B cell (primary cell): Measurements from ENCODE around the gene VAV2. TPM values are rescaled to one million over a fixed set of nuclear protein-coding genes. Genes with fewer than 3 reads are reported as not detected.

Source experiments
- ATAC-seq: fragments of 200-7000 bp; cut with Tn5 transposase; one replicate; pipeline ENCODE4 v1.10.0; 2021; ENCODE audit warnings: low read depth, mild to moderate bottlenecking, moderate number of reproducible peaks, moderate library complexity
- CTCF ChIA-PET: fragments of 350-600 bp; sonication (Branson Sonifier 250); formaldehyde crosslinking; loops from one replicate; lab custom pipeline; 2021; ENCODE audit warnings: antibody characterized with exemption, inconsistent platforms; lab: Charles Lee
- POLR2A ChIA-PET: fragments of 350-600 bp; sonication (Branson Sonifier 250); formaldehyde crosslinking; loops from one replicate; lab custom pipeline; 2021; ENCODE audit warnings: antibody characterized with exemption; lab: Charles Lee
- DNase-seq: peaks from one replicate; pipeline ENCODE4 v3.0.0; 2013
- H2AFZ ChIP-seq: 2 replicates; pipeline ENCODE4 v1.6.1; 2012; ENCODE audit warnings: mild to moderate bottlenecking, low read depth, low read length; ENCODE audit not compliant: insufficient read depth, poor library complexity, severe bottlenecking
- H3K27ac ChIP-seq, 2 donors: 1 replicate in 1 of 2; 2 replicates in 1 of 2; pipeline ENCODE4 v1.5.1; 2012 to 2013; ENCODE audit warnings: low read length in 2 of 2, mild to moderate bottlenecking in 2 of 2, moderate library complexity in 1 of 2
- H3K27me3 ChIP-seq, 4 experiments: fragments of 200-600 bp in 1 of 4; sonication (generic) in 1 of 4; replicated peaks in 1 of 4; 1 replicate in 2 of 4; 2 replicates in 2 of 4; pipeline versions ENCODE4 v1.6.1 to v1.7.0; 2013 to 2016; ENCODE audit warnings: low read length in 3 of 4, mild to moderate bottlenecking in 2 of 4, mixed read lengths in 1 of 4, moderate library complexity in 1 of 4; ENCODE audit not compliant: insufficient read depth in 4 of 4, control insufficient read depth in 3 of 4; ENCODE audit errors: control extremely low read depth in 1 of 4
- H3K36me3 ChIP-seq, 2 experiments: replicated peaks in 1 of 2; 1 replicate in 1 of 2; 2 replicates in 1 of 2; pipeline versions ENCODE4 v1.6.1 to v1.7.1; 2013; ENCODE audit warnings: low read length in 1 of 2; ENCODE audit not compliant: insufficient read depth in 2 of 2, control insufficient read depth in 1 of 2; ENCODE audit errors: control extremely low read depth in 1 of 2, extremely low read depth in 1 of 2
- H3K4me1 ChIP-seq, 2 donors: fragments of 200-600 bp in 1 of 2; sonication (generic) in 1 of 2; 1 replicate in 1 of 2; 2 replicates in 1 of 2; pipeline versions ENCODE4 v1.5.1 to v1.6.1; 2013 to 2017; ENCODE audit warnings: low read length in 2 of 2; ENCODE audit not compliant: control insufficient read depth in 2 of 2, insufficient read depth in 2 of 2
- H3K4me2 ChIP-seq: replicated peaks from 2 replicates; pipeline ENCODE3; 2012; ENCODE audit warnings: mild to moderate bottlenecking, low read depth, low read length; ENCODE audit not compliant: poor library complexity, severe bottlenecking
- H3K4me3 ChIP-seq, 5 experiments: fragments of 200-600 bp in 1 of 5; sonication (generic) in 1 of 5; 1 replicate in 3 of 5; 2 replicates in 2 of 5; pipeline versions ENCODE4 v1.5.1 to v1.7.0; 2011 to 2016; ENCODE audit warnings: low read length in 4 of 5, mild to moderate bottlenecking in 4 of 5, low read depth in 2 of 5, control low read depth in 1 of 5, moderate library complexity in 1 of 5; ENCODE audit not compliant: insufficient read depth in 1 of 5; ENCODE audit errors: control extremely low read depth in 1 of 5, extremely low read depth in 1 of 5
- H3K79me2 ChIP-seq: fragments of 200-600 bp; sonication (generic); one replicate; pipeline ENCODE4 v1.6.0; 2016; ENCODE audit warnings: low read length; ENCODE audit not compliant: control insufficient read depth, insufficient read depth
- H3K9ac ChIP-seq: fragments of 200-600 bp; sonication (generic); 2 replicates; pipeline ENCODE4 v1.6.1; 2017; ENCODE audit warnings: mild to moderate bottlenecking, low read length, moderate library complexity
- H3K9me3 ChIP-seq, 3 donors: one replicate each; pipeline versions ENCODE4 v1.6.1 to v1.7.1; 2013; ENCODE audit warnings: low read length in 2 of 3; ENCODE audit not compliant: control insufficient read depth in 2 of 3, insufficient read depth in 1 of 3; ENCODE audit errors: control extremely low read depth in 1 of 3
- H4K20me1 ChIP-seq: 2 replicates; pipeline ENCODE4 v1.6.0; 2012; ENCODE audit warnings: mild to moderate bottlenecking, low read length; ENCODE audit not compliant: insufficient read depth, control insufficient read depth, poor library complexity, severe bottlenecking
- H3K27ac Mint-ChIP-seq: one replicate; pipeline ENCODE4 v1.8.0; 2021; ENCODE audit warnings: mixed read lengths
- H3K27me3 Mint-ChIP-seq: one replicate; pipeline ENCODE4 v1.8.0; 2021; ENCODE audit warnings: mixed read lengths
- H3K4me1 Mint-ChIP-seq: one replicate; pipeline ENCODE4 v1.8.0; 2021; ENCODE audit warnings: mixed read lengths
- H3K4me3 Mint-ChIP-seq: one replicate; pipeline ENCODE4 v1.8.0; 2021; ENCODE audit warnings: mixed read lengths
- H3K9me3 Mint-ChIP-seq: one replicate; pipeline ENCODE4 v1.8.0; 2022; ENCODE audit warnings: mixed read lengths; ENCODE audit not compliant: insufficient read depth
- EZH2 ChIP-seq: IDR thresholded peaks from 2 replicates; pipeline ENCODE4 v1.6.1; 2012; ENCODE audit warnings: borderline replicate concordance, low read depth, mild to moderate bottlenecking, moderate library complexity, low read length; ENCODE audit not compliant: insufficient read depth, poor library complexity, severe bottlenecking
- WGBS: methylation state at CpG from one replicate; pipeline ENCODE4 v1.1.5; 2013; ENCODE audit warnings: missing lambda C conversion rate; ENCODE audit not compliant: insufficient coverage; 5-methylcytosine and 5-hydroxymethylcytosine counted together
- intact Hi-C: fragments of 100-400 bp; cut with micrococcal nuclease; formaldehyde crosslinking; loops from one replicate; pipeline ENCODE4 v1.10.0; 2022
- polyA plus RNA-seq: library from polyadenylated mRNA; depleted of rRNA; stranded (reverse); fragments of >200 nt; gene quantifications from 2 replicates; pipeline ENCODE4 v1.2.3, GENCODE V29; 2012
- total RNA-seq, 2 donors: library from RNA; stranded (reverse); fragments of 120-200 nt in 1 of 2; gene quantifications; 1 replicate in 1 of 2; 2 replicates in 1 of 2; pipeline versions ENCODE4 v1.2.3 to v1.2.4, GENCODE V29; 2013 to 2022
- TF ChIP-seq, protein P1 (sequence below): fragments of 200-600 bp; IDR thresholded peaks from one replicate; pipeline ENCODE4 v1.8.0; 2022; ENCODE audit warnings: antibody characterized with exemption, mild to moderate bottlenecking

VAV2 gene
- total and polyA plus RNA-seq, 2 donors (not counting 1 experiment from before 2014, with no cell fraction given) = 34.4 to 128 TPM

DNA sequence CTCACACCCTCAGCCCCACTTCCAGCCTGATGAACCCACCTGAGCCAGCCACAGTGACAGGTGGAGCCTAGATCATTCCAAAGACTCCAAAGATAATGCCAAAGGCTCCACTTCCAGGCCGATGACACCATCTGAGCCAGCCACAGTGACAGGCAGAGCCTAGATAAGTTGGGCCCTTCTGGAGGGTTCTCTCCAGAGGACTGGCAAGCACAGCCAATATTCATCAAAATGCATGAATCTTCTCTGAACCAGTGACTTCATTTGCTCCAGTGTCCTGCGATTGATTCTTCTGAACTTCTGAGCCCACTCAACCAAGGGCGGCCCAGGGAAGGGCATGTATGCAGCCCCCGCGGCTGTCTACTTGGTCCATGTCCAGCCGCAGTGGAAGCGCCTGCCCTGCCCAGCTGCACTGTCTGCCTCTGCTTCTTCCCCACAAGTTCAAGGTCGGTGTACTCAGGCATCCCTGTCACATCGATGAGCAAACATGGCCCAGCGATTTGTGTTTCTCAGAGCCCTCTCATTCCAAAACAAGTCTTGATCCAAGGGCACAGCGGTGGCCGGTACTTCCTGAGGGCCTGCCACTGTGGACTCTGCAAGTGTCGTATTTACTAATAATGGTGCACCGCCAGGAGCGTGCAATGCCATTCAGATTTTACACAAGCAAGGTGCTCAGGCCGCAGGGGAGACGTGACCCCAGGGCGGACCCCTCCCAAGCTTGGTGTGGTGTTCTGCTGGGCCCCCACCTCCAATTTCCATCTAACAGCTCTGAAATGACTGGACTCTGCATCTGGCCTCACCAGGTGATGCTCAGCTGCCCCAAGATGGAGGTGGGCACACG lies 107.0 kb downstream of the VAV2 start:
- H3K4me2 ChIP-seq = no peak overlapping the region
- no peak overlapping the region for H3K4me3 Mint-ChIP-seq

More for the DNA sequence above, 107.0 kb downstream of the VAV2 start:
- CTCF ChIA-PET = interaction anchor here (1.3 kb wide), 1 partner anchor 109 kb away, joined by 4 read pairs; no protein-coding TSS in a partner anchor
- no peak overlapping the region for H2AFZ ChIP-seq
- H3K79me2 ChIP-seq = peaks cover 100% of the 10 kb centered on the region
- POLR2A ChIA-PET = no interaction called here
- no peaks in the 10 kb centered on the region for H3K27me3 ChIP-seq
- no peaks in the 10 kb centered on the region for H3K9me3 Mint-ChIP-seq
- DNase-seq = no peak
- no peak for TF ChIP-seq EZH2
- TF ChIP-seq, protein P1, sequence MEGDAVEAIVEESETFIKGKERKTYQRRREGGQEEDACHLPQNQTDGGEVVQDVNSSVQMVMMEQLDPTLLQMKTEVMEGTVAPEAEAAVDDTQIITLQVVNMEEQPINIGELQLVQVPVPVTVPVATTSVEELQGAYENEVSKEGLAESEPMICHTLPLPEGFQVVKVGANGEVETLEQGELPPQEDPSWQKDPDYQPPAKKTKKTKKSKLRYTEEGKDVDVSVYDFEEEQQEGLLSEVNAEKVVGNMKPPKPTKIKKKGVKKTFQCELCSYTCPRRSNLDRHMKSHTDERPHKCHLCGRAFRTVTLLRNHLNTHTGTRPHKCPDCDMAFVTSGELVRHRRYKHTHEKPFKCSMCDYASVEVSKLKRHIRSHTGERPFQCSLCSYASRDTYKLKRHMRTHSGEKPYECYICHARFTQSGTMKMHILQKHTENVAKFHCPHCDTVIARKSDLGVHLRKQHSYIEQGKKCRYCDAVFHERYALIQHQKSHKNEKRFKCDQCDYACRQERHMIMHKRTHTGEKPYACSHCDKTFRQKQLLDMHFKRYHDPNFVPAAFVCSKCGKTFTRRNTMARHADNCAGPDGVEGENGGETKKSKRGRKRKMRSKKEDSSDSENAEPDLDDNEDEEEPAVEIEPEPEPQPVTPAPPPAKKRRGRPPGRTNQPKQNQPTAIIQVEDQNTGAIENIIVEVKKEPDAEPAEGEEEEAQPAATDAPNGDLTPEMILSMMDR = no peak
- no peaks in the 10 kb centered on the region for H3K9me3 ChIP-seq
- H3K4me1 Mint-ChIP-seq = peaks cover 41% of the 10 kb centered on the region
- intact Hi-C loops = no loop called here
- H4K20me1 ChIP-seq = peaks cover 100% of the 10 kb centered on the region
- H3K9ac ChIP-seq = no peak overlapping the region
- no peak for ATAC-seq
- H3K27me3 Mint-ChIP-seq = no peaks in the 10 kb centered on the region
- 97% methylated on average over 19 of the region's 19 CpGs for WGBS
- H3K36me3 ChIP-seq = peaks cover 0 to 21% of the 10 kb centered on the region in 2 experiments
- no peak overlapping the region for H3K27ac ChIP-seq
- no peak overlapping the region for H3K4me3 ChIP-seq
- no peak overlapping the region for H3K27ac Mint-ChIP-seq
- no peaks in the 10 kb centered on the region for H3K4me1 ChIP-seq
